Osteoblast (primary cell): ENCODE results near the gene ATPAF2. TPM values are rescaled to one million over a fixed set of nuclear protein-coding genes. Genes with fewer than 3 reads are reported as not detected.

Source experiments
- DNase-seq: peaks from one replicate; pipeline ENCODE4 v3.0.0; 2011; ENCODE audit warnings: low spot score, mixed read lengths; ENCODE audit not compliant: insufficient read length; ENCODE audit errors: missing footprints
- H2AFZ ChIP-seq: 2 replicates; pipeline ENCODE4 v1.6.0; 2011; ENCODE audit warnings: mild to moderate bottlenecking, low read length
- H3K27ac ChIP-seq: 2 replicates; pipeline ENCODE4 v1.5.1; 2011; ENCODE audit warnings: mild to moderate bottlenecking, low read depth, low read length, moderate library complexity
- H3K27me3 ChIP-seq: 2 replicates; pipeline ENCODE4 v1.6.0; 2012; ENCODE audit warnings: mild to moderate bottlenecking, control low read depth, inconsistent platforms, low read length, moderate library complexity; ENCODE audit not compliant: insufficient read depth
- H3K36me3 ChIP-seq: 2 replicates; pipeline ENCODE4 v1.5.1; 2011; ENCODE audit warnings: mild to moderate bottlenecking, low read length, control low read depth, moderate library complexity; ENCODE audit not compliant: insufficient read depth
- H3K4me1 ChIP-seq: 2 replicates; pipeline ENCODE4 v1.5.1; 2011; ENCODE audit warnings: mild to moderate bottlenecking, low read length, control low read depth, moderate library complexity; ENCODE audit not compliant: insufficient read depth
- H3K4me2 ChIP-seq: 2 replicates; pipeline ENCODE4 v1.6.0; 2011; ENCODE audit warnings: mild to moderate bottlenecking, low read length; ENCODE audit not compliant: insufficient read depth
- H3K4me3 ChIP-seq: fragments of 200-600 bp; sonication (generic); 3 replicates; pipeline ENCODE4 v1.5.1; 2012; ENCODE audit warnings: mild to moderate bottlenecking, low read length, inconsistent platforms; ENCODE audit not compliant: insufficient read depth
- H3K79me2 ChIP-seq: 2 replicates; pipeline ENCODE4 v1.6.0; 2012; ENCODE audit warnings: mild to moderate bottlenecking, low read length, control low read depth, inconsistent platforms; ENCODE audit not compliant: insufficient read depth
- H3K9me3 ChIP-seq: 2 replicates; pipeline ENCODE4 v1.5.1; 2011; ENCODE audit warnings: low read depth, low read length, control low read depth
- H4K20me1 ChIP-seq: 2 replicates; pipeline ENCODE4 v1.6.0; 2012; ENCODE audit warnings: mild to moderate bottlenecking, low read length, control low read depth; ENCODE audit not compliant: insufficient read depth
- total RNA-seq: library from RNA; depleted of rRNA; stranded (reverse); fragments of >200 nt; gene quantifications from 2 replicates; pipeline ENCODE4 v1.2.3, GENCODE V29; 2012
- TF ChIP-seq, protein P1 (sequence below): IDR thresholded peaks from 2 replicates; pipeline ENCODE4 v1.5.1; 2011; ENCODE audit warnings: mild to moderate bottlenecking, low read depth, low read length, moderate library complexity; ENCODE audit errors: extremely low read depth

The ATPAF2 gene
- total RNA-seq, 1 donor: 20.3 TPM

DNA sequence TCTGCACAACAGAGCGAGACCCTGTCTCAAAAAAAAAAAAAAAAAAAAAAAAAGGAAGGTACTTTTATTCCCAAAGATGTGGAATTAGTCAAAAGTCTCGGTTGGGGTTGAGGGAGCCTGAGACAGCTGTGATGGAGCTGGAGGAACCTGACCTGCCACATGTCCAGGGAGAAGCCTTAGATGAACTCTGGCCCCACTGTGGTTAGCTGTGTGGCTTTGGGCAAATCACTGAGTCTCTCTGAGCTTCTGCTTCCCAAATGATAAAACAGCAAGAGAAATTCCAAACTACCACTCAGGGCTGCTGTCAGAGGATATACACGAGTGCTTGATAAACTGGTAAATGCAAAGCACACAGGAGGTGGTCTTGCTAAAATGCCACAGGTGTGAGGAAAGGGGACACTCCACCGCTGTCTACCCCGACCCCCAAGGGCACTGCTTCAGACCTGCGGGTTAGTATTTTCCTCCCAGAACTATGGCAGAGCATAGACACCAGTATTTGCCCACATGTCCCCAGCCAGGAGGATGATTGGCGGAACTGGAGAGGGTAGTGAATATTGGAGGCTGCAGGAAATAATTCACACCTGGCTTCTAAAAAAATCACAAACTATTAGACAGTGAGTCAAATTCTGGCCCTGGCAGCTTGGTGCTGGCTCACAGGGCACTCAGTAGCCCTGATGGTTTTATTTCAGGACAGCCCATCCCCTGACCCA lies 51.6 kb downstream of the ATPAF2 start:
- Histone ChIP-seq H3K9me3 (no peaks in the 10 kb centered on the region), H3K27ac (no peak overlapping the region), H3K4me1 (peaks cover 10% of the 10 kb centered on the region), H3K27me3 (no peaks in the 10 kb centered on the region), H4K20me1 (no peaks in the 10 kb centered on the region), H3K4me2 (no peak overlapping the region), H3K4me3 (no peak overlapping the region), H2AFZ (no peak overlapping the region), H3K79me2 (no peaks in the 10 kb centered on the region), H3K36me3 (no peaks in the 10 kb centered on the region)
- TF ChIP-seq, protein P1, sequence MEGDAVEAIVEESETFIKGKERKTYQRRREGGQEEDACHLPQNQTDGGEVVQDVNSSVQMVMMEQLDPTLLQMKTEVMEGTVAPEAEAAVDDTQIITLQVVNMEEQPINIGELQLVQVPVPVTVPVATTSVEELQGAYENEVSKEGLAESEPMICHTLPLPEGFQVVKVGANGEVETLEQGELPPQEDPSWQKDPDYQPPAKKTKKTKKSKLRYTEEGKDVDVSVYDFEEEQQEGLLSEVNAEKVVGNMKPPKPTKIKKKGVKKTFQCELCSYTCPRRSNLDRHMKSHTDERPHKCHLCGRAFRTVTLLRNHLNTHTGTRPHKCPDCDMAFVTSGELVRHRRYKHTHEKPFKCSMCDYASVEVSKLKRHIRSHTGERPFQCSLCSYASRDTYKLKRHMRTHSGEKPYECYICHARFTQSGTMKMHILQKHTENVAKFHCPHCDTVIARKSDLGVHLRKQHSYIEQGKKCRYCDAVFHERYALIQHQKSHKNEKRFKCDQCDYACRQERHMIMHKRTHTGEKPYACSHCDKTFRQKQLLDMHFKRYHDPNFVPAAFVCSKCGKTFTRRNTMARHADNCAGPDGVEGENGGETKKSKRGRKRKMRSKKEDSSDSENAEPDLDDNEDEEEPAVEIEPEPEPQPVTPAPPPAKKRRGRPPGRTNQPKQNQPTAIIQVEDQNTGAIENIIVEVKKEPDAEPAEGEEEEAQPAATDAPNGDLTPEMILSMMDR: no peak
- no peak for DNase-seq

DNA sequence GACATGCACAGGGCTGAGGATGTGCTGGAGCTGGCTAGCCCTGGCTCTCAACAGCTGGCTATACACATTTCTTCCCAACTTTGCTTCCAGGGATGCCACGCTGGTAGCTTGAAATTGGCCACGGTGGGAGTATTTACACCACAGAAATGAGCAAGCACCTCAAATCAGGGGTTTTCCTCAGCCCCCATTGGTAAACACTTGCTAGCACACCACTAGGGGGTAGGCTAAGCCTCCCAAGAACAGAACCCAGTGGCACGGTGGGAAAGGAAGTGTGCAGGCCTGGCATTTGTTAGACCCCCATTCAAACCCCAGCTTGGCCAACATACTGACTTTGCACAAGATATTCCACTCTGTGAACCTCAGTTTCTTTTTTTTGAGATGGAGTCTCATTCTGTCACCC lies 53.4 kb downstream of the ATPAF2 start:
- no peaks in the 10 kb centered on the region for H3K27me3 ChIP-seq
- H3K4me1 ChIP-seq: peaks cover 7% of the 10 kb centered on the region
- H3K27ac ChIP-seq: no peak overlapping the region
- DNase-seq: no peak
- H3K4me3 ChIP-seq: no peak overlapping the region
- no peaks in the 10 kb centered on the region for H3K79me2 ChIP-seq
- no peak overlapping the region for H3K4me2 ChIP-seq
- TF ChIP-seq, protein P1: peak; percentile 44
- no peaks in the 10 kb centered on the region for H3K9me3 ChIP-seq
- H3K36me3 ChIP-seq: no peaks in the 10 kb centered on the region
- no peaks in the 10 kb centered on the region for H4K20me1 ChIP-seq
- no peak overlapping the region for H2AFZ ChIP-seq

DNA sequence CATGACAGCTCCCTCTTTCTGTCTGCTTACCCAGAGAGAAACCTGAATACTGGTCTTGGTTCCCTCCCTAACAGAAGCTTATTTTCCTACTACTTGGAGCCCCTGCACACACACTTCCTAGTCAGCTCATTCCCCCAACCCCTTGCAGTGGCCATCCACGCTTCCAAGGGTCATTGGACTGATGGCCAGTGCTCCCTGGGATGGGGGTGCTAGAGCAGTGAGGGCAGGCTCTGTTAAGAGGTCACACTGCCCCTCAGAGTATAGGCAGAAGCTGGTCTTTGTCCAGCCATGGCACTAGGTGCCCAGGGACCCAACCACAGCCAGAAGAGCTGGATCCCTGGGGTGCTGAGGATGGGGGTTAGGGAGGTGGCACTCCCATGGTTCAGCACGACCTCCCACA lies 53.8 kb downstream of the ATPAF2 start:
- Histone ChIP-seq H2AFZ (no peak overlapping the region), H3K4me3 (no peak overlapping the region)

DNA sequence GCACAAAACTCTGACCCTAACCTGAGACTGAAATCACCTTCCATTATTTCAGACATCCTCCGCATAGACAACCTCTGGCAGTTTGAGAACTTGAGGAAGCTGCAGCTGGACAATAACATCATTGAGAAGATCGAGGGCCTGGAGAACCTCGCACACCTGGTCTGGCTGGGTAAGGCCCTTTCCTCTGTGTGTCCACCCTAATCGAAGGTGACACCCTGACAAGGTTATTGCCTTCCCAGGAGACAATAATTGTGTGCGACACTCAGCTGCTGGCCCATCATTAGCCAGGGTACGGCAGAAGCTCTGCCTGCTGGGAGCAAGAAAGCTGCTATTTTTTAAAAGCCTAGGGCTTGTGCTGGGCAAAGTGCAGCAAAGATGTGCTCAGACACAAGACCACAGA lies 55.2 kb downstream of the ATPAF2 start:
- Histone ChIP-seq H3K36me3 (no peaks in the 10 kb centered on the region), H4K20me1 (no peaks in the 10 kb centered on the region), H3K4me1 (no peaks in the 10 kb centered on the region), H3K9me3 (no peaks in the 10 kb centered on the region), H3K79me2 (no peaks in the 10 kb centered on the region), H3K27me3 (no peaks in the 10 kb centered on the region), H3K4me2 (no peak overlapping the region), H2AFZ (no peak overlapping the region), H3K27ac (no peak overlapping the region), H3K4me3 (no peak overlapping the region)
- TF ChIP-seq, protein P1: no peak
- no peak for DNase-seq

More for the DNA sequence above, 53.8 kb downstream of the ATPAF2 start:
- TF ChIP-seq, protein P1: no peak
- Histone ChIP-seq H3K4me1 (peaks cover 3% of the 10 kb centered on the region), H3K27ac (no peak overlapping the region), H3K4me2 (no peak overlapping the region), H4K20me1 (no peaks in the 10 kb centered on the region), H3K79me2 (no peaks in the 10 kb centered on the region), H3K27me3 (no peaks in the 10 kb centered on the region), H3K36me3 (no peaks in the 10 kb centered on the region), H3K9me3 (no peaks in the 10 kb centered on the region)
- no peak for DNase-seq
